ENCODE measurements around the gene PCDHB5.
"Not testable (repeated sequence)": the region's sequence is repeated elsewhere in the genome, so short reads cannot be mapped to it uniquely, and the experiment has no call there.

PCDHB5 gene

DNA sequence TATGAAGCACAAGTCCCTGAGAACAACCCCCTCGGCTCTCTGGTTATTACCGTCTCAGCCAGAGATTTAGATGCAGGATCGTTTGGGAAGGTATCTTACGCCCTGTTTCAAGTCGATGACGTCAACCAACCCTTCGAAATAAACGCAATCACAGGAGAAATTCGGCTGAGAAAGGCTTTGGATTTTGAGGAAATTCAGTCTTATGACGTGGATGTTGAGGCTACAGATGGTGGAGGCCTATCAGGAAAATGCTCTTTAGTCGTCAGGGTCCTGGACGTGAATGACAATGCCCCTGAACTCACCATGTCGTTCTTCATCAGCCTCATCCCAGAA lies 16.0 kb downstream of the PCDHB5 start:
- intact Hi-C loops (cut with DNase I), result no loop called here

DNA sequence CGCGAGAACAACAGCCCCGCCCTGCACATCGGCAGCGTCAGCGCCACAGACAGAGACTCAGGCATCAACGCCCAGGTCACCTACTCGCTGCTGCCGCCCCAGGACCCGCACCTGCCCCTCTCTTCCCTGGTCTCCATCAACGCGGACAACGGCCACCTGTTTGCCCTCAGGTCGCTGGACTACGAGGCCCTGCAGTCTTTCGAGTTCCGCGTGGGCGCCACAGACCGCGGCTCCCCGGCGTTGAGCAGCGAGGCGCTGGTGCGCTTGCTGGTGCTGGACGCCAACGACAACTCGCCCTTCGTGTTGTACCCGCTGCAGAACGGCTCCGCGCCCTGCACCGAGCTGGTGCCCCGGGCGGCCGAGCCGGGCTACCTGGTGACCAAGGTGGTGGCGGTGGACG lies 16.6 kb downstream of the PCDHB5 start:
- intact Hi-C loops (cut with DNase I), result not testable (repeated sequence)
- DNase-seq, result peak in 1 of 10 donors; percentile 56

More for the DNA sequence above, 16.0 kb downstream of the PCDHB5 start:
- no peak for DNase-seq

DNA sequence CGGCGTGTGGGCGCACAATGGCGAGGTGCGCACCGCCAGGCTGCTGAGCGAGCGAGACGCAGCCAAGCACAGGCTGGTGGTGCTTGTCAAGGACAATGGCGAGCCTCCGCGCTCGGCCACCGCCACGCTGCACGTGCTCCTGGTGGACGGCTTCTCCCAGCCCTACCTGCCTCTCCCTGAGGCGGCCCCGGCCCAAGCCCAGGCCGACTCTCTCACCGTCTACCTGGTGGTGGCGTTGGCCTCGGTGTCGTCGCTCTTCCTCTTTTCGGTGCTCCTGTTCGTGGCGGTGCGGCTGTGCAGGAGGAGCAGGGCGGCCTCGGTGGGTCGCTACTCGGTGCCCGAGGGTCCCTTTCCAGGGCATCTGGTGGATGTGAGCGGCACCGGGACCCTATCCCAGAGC lies 17.1 kb downstream of the PCDHB5 start:
- intact Hi-C loops (cut with DNase I), result not testable (repeated sequence)
- DNase-seq, result peak in 1 of 10 donors; percentile 48

DNA sequence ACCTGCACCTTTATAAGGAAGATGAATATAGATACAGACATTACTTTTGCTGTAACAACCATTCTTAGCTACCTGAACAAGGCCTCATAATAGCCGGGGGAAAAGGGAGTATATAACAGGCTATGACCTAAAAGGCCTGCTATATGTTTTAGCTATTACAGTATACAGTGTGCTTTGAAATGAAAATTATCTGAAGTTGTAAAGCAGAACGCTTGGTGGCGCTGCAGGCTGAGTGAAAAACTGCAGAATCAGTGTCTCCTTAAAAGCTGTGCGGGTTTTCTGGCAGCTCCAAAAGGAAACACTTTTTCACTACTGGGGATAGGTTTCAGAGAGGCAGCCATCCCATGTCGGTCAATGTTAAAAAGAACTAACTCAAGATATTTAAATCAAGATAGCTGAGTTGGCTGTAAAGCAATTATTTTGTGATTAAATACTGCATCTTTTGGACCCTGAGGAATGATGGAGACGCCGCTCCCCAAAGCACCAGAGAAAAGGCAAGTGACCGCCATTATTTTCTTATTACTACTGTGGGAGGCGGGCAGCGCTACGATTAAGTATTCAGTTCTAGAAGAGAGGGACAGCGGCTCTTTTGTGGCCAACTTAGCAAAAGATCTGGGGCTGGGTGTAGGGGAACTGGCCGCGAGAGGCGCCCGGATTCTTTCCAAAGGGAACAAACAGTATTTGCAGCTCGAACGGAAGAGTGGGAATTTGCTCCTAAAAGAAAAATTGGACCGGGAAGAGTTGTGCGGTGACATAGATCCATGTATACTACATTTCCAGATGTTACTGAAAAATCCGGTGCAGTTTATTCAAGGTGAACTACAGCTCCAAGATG lies 20.8 kb downstream of the PCDHB5 start:
- DNase-seq, result peak in 1 of 10 donors; percentile 43
- intact Hi-C loops (cut with DNase I), result no loop called here

DNA sequence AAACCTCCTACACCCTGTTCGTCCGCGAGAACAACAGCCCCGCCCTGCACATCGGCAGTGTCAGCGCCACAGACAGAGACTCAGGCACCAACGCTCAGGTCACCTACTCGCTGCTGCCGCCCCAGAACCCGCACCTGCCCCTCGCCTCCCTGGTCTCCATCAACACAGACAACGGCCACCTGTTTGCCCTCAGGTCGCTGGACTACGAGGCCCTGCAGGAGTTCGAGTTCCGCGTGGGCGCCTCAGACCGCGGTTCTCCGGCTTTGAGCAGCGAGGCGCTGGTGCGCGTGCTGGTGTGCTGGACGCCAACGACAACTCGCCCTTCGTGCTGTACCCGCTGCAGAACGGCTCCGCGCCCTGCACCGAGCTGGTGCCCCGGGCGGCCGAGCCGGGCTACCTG lies 22.4 kb downstream of the PCDHB5 start:
- intact Hi-C loops (cut with DNase I), result not testable (repeated sequence)
- DNase-seq, result peak in 2 of 10 donors; percentile 62 to 69

DNA sequence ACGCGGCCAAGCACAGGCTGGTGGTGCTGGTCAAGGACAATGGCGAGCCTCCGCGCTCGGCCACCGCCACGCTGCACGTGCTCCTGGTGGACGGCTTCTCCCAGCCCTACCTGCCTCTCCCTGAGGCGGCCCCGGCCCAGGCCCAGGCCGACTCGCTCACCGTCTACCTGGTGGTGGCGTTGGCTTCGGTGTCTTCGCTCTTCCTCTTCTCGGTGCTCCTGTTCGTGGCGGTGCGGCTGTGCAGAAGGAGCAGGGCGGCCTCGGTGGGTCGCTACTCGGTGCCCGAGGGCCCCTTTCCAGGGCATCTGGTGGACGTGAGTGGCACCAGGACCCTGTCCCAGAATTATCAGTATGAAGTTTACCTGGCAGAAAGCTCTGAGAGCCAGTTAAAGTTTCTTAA lies 22.9 kb downstream of the PCDHB5 start:
- peak in 1 of 10 donors; percentile 46 for DNase-seq
- intact Hi-C loops (cut with DNase I), result not testable (repeated sequence)

DNA sequence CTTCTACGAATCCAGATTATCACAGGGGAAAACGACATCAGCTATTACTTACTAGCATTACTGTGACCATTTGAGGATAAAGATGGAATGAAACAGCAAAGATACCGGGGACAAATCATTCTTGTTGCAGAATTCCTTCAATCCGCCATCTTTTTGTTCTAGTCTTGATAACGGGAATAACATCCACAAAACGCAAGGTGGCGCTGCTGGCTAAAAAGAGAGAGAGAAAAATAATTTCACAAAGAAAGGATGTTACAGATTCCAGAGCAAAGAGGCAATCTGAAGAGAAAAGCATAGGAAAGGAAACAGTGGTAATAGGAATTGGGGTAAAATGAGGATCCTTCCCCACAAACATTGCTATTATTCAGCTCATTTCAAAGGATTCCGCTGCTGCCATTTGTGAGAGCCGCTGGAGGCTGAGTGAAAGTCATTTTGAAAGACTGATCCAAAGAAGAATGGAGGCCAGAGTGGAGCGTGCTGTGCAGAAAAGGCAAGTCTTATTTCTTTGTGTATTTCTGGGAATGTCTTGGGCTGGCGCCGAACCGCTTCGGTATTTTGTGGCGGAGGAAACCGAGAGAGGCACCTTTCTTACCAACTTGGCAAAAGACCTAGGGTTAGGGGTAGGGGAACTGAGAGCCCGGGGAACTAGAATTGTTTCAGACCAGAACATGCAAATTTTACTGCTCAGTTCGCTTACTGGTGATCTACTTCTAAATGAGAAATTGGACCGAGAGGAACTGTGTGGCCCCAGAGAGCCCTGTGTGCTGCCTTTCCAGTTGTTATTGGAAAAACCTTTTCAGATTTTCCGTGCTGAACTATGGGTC lies 37.6 kb downstream of the PCDHB5 start, which contains the start of gene PCDHB7:
Gene PCDHB7, plus strand, starts transcription at position 264 of the 824 bp plus-strand sequence. Its CDS starts 192 bp downstream, at position 456.
- DNase-seq, result peak in 3 of 10 donors; percentile 17 to 54 (median 53)
- intact Hi-C loops (cut with DNase I), result no loop called here

DNA sequence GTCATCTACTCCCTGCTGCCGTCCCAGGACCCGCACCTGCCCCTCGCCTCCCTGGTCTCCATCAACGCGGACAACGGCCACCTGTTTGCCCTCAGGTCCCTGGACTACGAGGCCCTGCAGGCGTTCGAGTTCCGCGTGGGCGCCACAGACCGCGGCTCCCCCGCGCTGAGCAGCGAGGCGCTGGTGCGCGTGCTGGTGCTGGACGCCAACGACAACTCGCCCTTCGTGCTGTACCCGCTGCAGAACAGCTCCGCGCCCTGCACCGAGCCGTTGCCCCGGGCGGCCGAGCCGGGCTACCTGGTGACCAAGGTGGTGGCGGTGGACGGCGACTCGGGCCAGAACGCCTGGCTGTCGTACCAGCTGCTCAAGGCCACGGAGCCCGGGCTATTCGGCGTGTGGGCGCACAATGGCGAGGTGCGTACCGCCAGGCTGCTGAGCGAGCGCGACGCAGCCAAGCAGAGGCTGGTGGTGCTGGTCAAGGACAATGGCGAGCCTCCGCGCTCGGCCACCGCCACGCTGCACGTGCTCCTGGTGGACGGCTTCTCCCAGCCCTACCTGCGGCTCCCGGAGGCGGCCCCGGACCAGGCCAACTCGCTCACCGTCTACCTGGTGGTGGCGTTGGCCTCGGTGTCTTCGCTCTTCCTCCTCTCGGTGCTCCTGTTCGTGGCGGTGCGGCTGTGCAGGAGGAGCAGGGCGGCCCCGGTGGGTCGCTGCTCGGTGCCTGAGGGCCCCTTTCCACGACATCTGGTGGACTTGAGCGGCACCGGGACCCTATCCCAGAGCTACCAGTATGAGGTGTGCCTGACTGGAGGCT lies 39.5 kb downstream of the PCDHB5 start:
- DNase-seq, result peak in 1 of 10 donors; percentile 82
- intact Hi-C loops (cut with DNase I), result not testable (repeated sequence)

DNA sequence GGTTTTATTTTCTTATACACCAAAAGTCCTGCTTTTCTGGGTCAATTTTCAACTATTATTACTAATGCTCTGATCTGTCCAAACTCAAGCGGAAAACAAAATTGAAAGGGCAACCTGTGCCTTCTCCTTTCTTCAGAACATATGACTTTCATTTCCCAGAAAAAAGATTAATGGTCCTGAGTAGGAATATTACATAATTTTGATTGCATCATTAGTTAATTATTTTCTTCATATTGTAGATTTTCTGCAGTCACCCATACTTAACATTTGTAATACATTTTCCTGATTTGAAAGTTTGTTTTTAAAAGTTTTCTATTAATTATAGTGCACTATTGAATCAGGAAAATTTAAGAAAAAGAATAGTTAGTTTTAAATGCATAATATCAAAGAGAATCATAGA lies 40.9 kb downstream of the PCDHB5 start:
- no peak for DNase-seq
- intact Hi-C loops (cut with DNase I), result no loop called here

DNA sequence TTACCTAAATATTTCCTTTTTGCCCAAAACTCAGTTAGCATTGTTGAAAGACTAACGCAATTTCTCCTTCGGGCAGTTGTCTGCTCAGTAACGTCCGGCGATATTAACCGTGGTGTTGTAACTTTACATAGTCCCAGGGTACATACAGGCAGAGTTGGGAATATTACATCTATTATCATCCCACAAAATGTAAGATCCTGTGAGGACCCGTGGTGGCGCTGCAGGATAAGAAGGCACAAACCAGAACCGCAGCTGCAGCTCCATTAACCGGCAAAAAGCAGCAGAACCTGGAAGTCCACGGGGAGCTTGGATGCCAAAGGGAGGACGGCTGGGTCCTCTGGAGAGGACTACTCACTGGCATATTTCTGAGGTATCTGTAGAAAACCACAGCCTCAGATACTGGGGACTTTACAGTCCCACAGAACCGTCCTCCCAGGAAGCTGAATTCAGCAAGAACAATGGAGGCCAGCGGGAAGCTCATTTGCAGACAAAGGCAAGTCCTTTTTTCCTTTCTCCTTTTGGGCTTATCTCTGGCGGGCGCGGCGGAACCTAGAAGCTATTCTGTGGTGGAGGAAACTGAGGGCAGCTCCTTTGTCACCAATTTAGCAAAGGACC lies 42.7 kb downstream of the PCDHB5 start, which contains the start of gene PCDHB8:
Gene PCDHB8, plus strand, starts transcription at position 214 of the 615 bp plus-strand sequence. Its CDS starts 245 bp downstream, at position 459.
- peak in 1 of 10 donors; percentile 41 for DNase-seq
- intact Hi-C loops (cut with DNase I), result not testable (repeated sequence)

DNA sequence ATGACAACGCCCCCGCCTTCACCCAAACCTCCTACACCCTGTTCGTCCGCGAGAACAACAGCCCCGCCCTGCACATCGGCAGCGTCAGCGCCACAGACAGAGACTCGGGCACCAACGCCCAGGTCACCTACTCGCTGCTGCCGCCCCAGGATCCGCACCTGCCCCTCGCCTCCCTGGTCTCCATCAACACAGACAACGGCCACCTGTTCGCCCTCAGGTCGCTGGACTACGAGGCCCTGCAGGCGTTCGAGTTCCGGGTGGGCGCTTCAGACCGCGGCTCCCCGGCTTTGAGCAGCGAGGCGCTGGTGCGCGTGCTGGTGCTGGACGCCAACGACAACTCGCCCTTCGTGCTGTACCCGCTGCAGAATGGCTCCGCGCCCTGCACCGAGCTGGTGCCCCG lies 44.4 kb downstream of the PCDHB5 start:
- peak in 1 of 10 donors; percentile 79 for DNase-seq
- intact Hi-C loops (cut with DNase I), result not testable (repeated sequence)

DNA sequence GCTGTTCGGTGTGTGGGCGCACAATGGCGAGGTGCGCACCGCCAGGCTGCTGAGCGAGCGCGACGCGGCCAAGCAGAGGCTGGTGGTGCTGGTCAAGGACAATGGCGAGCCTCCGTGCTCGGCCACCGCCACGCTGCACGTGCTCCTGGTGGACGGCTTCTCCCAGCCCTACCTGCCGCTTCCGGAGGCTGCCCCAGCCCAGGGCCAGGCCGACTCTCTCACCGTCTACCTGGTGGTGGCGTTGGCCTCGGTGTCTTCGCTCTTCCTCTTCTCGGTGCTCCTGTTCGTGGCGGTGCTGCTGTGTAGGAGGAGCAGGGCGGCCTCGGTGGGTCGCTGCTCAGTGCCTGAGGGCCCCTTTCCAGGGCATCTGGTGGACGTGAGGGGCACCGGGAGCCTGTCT lies 44.9 kb downstream of the PCDHB5 start:
- peak in 1 of 10 donors; percentile 55 for DNase-seq

DNA sequence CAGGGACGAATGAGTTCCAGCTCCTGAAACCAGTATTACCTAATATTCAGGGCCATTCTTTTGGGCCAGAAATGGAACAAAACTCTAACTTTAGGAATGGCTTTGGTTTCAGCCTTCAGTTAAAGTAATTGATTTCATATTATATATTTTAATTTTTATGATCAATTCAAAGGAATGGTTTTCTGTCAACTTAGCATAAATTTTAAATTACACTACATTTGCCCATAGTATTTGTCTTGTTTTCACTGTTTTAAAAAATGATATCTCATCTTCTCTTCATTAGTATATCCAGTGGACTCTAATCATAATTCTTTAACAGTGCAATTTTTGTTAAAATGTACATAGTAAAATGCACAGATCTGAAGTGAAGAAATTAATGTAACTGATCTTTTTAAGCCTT lies 45.3 kb downstream of the PCDHB5 start:
- DNase-seq, result no peak
- intact Hi-C loops (cut with DNase I), result loop anchor here (10.0 kb wide), 1 partner anchor 384 kb away; no protein-coding TSS in a partner anchor

More for the DNA sequence above, 44.9 kb downstream of the PCDHB5 start:
- intact Hi-C loops (cut with DNase I), result loop anchor here (10.0 kb wide), 1 partner anchor 385 kb away; no protein-coding TSS in a partner anchor

DNA sequence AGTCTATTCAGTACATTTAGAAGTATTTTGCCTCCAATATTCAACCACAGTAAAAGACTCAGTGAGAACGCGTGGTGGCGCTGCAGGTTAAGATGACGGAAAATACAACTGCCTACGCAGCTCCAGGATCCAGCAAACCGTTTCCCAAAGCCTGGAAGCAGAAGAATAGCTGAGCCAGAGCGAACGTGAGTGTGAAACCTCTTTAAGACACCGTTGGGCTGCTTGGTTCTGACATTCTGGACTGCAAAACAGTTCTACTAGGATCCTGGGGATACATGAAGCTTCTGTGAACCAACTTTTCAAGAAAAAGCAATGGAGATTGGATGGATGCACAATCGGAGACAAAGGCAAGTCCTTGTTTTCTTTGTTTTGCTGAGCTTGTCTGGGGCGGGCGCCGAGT lies 47.2 kb downstream of the PCDHB5 start, which contains the start of gene PCDHB16:
Gene PCDHB16, plus strand, starts transcription at position 140 of the 400 bp plus-strand sequence. Its CDS starts 173 bp downstream, at position 313.
- peak in 5 of 10 donors; percentile 27 to 90 (median 55) for DNase-seq
- intact Hi-C loops (cut with DNase I), result loop anchor here (10.0 kb wide), 1 partner anchor 383 kb away; no protein-coding TSS in a partner anchor

DNA sequence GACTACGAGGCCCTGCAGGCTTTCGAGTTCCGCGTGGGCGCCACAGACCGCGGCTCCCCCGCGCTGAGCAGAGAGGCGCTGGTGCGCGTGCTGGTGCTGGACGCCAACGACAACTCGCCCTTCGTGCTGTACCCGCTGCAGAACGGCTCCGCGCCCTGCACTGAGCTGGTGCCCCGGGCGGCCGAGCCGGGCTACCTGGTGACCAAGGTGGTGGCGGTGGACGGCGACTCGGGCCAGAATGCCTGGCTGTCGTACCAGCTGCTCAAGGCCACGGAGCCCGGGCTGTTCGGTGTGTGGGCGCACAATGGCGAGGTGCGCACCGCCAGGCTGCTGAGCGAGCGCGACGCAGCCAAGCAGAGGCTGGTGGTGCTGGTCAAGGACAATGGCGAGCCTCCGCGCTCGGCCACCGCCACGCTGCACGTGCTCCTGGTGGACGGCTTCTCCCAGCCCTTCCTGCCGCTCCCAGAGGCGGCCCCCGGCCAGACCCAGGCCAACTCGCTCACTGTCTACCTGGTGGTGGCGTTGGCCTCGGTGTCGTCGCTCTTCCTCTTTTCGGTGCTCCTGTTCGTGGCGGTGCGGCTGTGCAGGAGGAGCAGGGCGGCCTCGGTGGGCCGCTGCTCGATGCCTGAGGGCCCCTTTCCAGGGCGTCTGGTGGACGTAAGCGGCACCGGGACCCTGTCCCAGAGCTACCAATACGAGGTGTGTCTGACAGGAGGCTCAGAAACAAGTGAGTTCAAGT lies 49.3 kb downstream of the PCDHB5 start:
- intact Hi-C loops (cut with DNase I), result loop anchor here (10.0 kb wide), 1 partner anchor 381 kb away; no protein-coding TSS in a partner anchor
- DNase-seq, result peak in 1 of 10 donors; percentile 69

DNA sequence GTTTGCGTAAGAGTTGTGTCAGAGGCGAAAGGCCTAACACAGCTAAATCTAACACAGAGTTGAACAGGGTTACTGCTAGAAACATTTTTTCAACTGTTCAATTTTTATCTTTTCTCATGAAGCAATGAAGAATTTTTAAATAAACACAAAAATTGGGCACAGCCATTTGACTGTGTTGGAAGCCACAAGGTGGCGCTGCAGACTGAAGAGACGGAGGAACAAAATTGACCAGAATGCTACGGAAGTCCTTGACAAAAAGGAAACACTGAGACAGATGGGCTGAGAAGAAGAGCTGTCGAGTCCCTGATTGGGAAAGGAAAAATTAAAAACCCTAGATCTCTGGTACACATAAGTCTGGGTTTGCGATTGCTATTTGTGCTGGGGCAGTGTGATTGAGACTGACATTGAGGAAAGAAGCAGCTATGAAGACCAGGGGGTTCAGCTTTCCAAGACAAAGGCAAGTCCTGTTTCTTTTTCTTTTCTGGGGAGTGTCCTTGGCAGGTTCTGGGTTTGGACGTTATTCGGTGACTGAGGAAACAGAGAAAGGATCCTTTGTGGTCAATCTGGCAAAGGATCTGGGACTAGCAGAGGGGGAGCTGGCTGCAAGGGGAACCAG lies 52.0 kb downstream of the PCDHB5 start, which contains the start of gene PCDHB9:
Gene PCDHB9, plus strand, starts transcription at position 265 of the 616 bp plus-strand sequence. Its CDS starts 158 bp downstream, at position 423.
- intact Hi-C loops (cut with DNase I), result loop anchor here (10.0 kb wide), 1 partner anchor 378 kb away; no protein-coding TSS in a partner anchor

More for the DNA sequence above, 52.0 kb downstream of the PCDHB5 start, which contains the start of gene PCDHB9:
- DNase-seq, result peak in 3 of 10 donors; percentile 32 to 81 (median 35)

All from posterior cingulate gyrus (tissue), 11 donors.